CD4-positive, alpha-beta T cell treated with Interleukin-6 for 4 hours (primary cell): ENCODE measurements around the gene CEACAM21.

Experiments
- DNase-seq: peaks from one replicate; pipeline ENCODE4 v3.0.0-alpha.2; 2020; ENCODE audit warnings: mixed read lengths

The CEACAM21 gene

DNA sequence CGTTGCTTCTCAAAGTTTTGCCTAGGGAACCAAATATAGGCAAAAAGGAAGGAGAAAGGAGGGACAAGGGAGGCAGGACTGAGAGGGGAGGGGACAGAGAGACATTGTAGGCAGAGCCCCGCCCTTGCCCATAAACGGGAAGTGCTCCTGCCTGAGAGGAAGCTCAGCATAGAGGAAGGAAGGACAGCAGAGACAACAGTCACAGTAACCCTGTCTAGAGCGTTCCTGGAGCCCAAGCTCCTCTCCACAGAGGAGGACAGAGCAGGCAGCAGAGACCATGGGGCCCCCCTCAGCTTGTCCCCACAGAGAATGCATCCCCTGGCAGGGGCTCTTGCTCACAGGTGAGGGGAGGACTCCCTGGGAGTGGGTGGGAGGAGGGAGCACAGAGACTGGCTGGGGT is at the start of gene CEACAM21:
Gene CEACAM21, plus strand, starts transcription at position 169 of the 400 bp plus-strand sequence. Its CDS starts 109 bp downstream, at position 278.
- DNase-seq = peak; percentile 75

DNA sequence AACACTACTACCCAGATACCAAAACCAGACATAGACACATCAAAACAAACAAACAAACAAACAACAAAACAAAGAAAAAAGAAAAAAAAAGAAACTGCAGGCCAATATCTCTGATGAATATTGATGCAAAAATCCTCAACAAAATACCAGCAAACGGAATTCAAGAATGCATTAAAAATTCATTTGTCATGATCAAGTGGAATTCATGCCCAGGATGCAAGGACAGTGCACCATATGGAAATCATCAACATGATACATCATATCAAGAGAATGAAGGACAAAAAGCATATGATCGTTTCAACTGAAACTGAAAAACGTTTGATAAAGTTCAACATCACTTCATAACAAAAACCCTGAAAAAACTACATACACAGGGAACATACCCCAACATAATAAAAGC is 48.9 kb upstream of the CEACAM21 start:
- no peak for DNase-seq

DNA sequence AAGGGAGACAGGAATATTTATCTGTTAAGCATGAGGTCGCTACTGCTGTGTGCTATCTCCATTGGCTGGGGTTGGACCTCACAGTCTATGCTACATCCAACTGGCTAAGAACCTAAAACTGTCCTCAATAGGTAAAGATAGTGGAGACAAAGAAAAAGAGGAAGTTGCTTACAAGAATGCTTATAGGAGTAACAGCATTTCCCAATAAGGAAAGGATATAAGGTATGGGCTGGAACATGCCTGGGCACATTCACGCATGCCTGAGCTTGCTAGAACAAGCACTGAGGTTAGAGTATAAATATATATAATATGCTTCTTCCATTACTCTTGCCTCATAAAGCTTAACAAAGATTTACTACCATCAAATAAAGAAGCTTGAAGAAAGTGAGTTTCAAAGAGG is 47.9 kb upstream of the CEACAM21 start:
- DNase-seq = no peak

DNA sequence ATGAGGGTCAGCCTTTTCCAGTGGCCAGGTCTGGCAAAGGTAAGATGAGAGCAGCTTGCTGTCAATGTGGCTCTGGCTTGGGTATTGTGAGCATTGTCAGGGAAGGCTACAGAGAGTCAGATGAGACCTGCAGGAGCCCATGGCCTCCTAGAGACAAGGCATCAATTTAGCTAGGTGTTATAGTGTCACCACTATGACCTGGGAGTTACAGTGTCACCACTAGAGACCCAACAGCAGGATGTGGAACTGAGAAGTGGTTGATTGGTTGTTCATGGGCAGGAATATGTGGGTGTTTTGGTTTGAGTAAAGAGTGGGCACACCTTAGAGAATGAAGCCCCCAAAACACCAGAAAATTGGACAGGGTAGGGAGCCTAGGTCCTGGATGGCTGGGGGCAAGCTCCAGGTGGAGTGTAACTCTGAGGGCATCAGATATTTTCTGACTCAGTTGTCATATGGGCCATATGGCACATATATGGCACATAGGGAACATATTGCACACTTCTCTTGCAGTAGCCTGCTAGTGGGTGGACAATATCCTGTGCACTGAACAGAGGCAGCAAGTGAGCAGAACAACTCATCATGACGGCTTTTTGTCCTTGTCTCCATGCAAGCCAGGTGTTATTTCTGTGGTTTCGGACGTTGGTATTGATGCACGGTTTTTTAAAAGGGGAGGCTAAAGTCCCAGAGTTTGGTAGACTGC is 46.3 kb upstream of the CEACAM21 start:
- no peak for DNase-seq

DNA sequence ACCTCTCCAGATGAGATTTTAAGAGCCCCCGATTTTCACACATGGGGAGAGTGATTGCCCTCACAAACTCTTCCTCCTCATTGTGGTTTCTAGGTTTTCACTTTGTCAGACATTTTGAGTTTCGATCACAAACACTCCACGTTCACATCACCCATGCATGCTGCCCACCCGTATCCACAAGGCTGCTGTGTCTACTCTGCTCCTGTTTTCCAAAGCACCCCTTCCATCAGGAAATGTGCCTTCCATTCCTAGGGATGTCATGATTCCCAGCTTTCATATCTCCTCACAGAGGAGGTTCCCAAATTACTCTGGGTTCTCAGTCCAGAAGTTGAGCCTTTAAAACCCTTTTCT is 45.8 kb upstream of the CEACAM21 start:
- no peak for DNase-seq

DNA sequence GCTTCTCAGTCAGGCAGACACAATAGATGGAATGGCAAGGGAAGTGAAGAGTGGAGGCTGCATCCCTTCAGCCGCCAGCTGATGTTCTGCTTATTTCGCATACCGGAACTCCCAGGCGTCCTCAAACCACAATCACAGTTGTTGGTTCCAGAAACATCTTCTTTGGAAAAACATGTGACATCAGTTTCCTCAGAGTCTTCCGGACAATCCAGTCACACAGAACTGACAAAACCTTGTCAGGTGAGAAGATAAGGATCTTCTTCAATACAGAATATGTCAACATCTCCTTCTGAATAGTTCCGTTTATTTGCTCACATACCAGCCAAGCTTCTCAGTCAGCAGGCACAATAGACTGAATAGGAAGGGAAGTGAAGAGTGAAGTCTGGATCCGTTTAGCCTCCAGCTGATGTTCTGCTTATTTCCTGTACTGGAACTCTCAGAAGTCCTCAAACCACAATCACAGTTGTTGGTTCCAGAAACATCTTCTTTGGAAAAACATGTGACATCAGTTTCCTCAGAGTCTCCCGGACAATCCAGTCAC is 45.1 kb upstream of the CEACAM21 start:
- DNase-seq = no peak

DNA sequence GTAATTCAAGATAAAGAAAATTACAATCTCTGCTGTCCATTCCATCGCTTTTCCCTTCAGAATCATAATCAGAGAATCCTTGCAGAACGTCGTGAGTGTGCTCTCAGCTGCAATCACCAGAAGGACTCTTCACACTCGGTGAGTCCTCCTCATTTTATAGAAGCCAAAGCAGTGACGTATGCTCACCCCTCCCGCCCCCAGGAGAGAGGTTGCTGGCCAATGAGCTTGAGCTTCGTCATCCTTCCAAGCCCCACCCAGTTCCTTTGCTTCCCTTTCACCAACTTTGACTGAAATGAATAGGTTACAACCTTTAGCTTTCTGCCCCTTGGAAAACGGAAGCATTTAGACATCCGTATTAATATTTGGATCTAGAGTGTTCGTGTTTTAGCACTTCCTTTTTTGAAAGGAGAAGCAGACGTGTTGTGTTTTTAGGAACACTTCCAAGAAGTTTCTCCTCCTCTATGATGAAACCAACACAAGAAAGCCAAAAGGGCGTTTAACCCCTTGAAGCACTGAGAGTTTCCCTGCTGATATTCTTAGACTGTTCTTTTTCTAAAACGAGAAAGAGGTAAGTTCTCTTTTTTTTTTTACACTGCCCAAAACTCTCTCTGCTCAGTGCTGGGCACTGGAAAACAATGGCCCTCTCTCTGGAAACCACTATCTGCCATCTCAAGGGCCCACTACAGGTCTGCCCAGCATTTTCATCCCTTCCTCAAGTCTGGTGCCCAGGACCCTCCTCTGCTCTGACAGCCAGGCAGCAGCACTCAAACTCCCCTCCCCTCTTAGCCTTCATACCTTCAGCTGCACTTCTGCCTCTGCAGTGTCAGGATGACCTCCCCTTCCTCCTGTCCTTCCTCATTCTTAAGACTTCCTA is 44.3 kb upstream of the CEACAM21 start:
- DNase-seq = peak; percentile 90

DNA sequence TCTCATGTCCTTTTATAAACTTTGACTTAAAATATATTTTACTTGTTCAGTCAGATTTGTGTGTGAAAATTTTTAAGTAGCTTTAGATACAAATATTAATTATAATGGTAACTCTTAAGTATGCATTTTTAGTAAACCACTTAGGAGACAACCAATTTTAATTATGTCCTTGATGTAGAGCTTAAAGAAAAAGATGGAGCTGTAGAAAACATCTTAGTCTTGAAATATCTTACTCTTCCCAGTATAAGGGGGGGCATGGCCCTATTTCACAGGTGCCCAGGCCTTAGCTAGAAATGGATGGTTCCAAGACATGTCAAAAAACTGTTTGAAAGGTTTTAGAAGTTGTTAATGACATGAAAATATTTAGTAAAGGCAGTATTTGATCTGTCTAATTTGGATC is 43.4 kb upstream of the CEACAM21 start:
- no peak for DNase-seq

DNA sequence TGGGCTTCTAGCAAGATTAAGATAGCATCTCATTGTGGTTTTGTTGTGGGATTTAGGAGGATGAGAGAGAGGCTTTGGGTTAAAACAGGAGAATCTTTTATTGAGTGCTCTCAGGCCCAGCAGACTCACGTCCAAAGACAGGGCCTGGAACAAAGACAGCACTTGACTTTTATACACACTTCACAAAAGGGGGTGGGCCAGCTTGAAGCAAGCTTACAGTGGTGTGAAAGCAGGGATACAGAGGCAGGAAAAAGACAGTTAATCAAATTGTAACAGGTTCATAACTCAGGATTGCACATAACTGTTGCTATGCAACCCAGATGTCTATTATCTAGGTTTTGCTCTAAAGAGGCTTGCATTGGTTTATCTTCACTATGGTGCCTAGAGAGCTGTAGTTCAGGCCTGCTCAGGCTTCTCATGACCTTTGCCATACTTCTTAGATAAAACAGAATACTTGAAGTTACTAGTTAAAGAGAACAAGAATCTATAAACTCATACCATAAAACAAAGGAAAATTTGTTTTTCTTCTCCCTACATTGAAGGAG is 42.2 kb upstream of the CEACAM21 start:
- no peak for DNase-seq

DNA sequence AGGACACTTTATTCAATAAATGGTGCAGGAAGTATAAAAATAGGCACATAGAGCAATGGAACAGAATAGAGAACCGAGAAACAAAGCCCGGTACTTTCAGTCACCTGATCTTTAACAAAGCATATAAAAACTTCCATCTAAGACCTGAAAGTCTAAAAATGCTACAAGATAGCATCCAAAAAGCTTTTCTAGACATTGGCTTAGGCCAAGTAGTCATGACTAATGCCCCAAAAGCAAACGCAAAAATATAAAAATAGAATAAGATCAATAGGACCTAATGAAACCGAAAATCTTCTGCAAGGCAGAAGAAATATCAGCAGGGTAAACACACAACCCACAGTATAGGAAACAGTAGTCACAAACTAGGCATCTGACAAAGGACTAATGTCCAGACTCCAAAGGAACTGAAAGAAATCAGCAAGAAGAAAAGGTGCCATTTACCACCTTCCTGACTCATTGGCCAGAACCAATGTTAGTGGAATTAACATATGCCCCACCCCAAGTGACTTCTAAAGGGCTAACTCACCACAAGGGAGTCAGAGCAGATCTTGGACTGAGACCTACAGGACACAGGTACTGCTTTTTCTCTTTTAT is 40.8 kb upstream of the CEACAM21 start:
- DNase-seq = no peak

DNA sequence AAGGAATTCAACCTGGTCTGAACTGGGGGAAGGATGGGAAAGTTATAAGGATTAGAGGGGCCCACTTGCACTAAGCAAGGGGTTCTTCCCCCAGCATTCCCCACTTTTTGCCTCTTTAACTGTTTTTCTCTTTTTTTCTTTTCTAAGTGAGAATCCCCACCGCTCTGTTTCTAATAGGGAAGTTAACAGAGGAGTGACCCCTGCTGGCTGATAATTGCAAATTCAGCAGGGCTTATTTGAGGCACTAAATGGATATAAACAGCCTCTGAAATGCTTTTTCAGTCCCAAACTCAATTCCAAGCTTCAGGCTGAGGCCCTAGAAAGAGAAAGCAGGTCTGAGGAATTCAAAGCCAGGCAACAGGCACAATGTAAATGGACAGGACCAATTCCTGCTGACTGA is 38.2 kb upstream of the CEACAM21 start:
- DNase-seq = peak; percentile 50

DNA sequence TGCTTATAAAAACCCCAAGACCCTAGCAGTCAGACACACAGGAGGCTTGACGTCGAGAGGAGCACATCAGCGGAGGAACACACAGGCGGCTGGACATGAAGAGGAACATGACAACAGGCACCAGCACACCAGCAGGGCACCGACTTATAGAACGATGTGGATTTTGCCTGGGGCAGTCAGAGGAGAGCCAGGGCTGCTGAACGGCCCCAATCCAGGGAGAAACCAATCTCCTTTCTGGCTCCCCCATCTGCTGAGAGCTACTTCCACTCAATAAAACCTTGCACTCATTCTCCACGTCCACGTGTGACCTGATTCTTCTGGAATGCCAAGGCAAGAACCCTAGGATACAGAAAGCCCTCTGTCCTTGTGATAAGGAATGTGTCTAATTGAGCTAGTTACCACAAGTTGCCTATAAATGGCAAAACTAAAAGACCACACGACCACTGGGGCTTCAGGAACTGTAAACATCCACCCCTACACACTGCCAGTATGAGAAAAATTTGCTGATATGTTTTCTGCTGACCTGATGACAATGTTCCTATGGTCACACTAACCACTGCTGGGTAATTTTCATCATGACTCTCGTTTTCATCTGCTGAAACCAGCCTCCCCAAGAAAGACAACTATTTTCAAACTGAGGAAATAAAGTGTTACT is 35.8 kb upstream of the CEACAM21 start:
- DNase-seq = no peak

DNA sequence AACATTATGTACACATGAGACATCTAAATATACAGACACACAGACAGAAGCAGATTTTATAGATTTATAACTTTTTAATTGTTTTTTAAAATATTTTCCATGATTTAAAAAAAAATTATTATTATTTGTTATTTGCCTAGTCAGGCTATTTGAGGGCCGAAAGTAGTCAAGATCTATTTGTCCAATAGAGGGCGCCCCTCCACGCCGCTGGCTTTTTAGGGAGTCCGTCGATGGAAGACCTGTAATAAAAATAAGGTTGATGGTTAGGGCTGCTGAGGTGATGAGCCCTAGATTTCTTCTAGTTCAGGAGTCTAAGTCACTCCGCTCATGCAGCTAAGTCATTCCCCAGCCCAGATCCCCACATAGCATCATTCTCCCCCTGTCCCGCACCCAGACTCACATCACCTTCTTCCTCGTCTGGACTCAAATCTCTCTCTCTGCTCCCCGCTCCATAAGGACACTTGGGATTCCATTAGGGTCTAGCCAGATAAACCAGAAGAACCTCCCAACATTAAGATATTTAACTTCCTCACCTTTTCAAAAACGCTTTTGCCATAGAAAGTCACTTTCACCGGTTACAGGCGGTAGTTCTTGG is 33.9 kb upstream of the CEACAM21 start:
- DNase-seq = peak; percentile 87

DNA sequence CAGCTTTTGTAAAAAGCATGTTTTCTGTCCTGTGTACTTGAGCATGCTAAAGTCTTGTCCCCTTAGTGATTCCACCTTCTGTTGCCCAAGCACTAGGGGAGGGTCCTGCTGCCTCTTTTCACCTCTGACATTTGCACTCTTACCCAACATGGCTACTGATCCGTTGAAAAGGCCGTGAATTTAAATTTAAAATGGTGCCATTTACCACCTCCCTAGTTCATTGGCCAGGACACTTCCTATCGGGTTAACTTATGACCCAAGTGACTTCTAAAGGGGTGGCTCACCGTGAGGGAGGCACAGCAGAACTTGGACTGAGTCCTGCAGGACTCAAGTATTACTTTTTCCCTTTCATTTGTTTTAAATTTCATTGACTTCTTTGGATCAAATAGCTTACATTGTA is 33.3 kb upstream of the CEACAM21 start:
- no peak for DNase-seq

DNA sequence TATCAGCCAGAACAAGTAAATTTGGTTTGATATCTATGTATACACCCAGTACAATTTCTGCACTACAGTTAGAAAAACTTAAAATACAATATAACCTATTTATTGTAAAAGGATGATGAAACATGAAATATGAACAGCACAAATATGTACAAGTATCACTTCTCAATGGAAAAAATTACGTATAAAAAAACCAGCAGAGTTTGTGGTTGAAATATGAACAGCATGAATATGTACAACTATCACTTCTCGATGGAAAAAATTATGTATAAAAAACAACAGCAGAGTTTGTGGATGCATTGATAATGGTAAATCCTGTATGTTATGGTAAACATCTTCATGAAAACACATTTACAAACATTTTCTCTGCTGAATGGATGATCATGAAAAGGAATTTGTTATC is 32.4 kb upstream of the CEACAM21 start:
- DNase-seq = no peak

DNA sequence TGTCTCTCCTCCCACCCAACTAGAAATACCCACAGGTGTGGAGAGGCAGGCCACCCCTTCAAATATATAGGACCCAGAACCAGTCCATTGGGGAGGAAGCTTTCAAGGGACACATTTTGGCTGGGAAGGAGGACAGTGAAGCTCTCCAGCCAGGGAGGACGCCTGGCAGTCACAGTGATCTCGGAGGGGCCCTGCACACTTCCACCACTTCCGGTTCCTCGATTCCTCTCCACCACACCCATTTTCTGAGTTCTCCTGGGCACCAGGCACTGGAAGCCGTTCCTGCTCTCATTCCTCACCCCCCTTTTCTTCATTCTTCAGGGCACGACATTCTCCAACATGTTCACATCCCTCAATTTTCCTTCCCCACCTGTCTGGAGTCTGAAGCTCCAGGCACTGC is 30.4 kb upstream of the CEACAM21 start:
- DNase-seq = peak; percentile 35

DNA sequence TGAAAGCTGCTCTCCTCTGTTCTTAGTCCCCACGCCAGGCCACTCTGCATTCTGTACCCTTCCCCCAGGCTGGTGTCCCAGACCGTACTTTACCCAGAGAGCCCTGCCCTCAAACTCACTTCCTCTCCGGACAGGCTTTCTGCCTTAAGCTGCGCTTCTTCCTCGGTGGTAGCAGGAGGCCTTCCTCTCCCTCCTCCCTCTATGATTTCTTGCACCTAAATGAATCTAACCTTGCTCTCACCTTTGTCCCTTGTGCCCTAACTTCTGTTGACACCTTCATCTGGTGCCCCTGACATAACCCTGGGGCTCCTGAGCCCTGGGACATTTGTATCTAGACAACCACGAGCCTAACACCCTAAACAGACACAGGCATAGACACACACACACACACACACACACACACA is 29.6 kb upstream of the CEACAM21 start:
- peak; percentile 62 for DNase-seq

DNA sequence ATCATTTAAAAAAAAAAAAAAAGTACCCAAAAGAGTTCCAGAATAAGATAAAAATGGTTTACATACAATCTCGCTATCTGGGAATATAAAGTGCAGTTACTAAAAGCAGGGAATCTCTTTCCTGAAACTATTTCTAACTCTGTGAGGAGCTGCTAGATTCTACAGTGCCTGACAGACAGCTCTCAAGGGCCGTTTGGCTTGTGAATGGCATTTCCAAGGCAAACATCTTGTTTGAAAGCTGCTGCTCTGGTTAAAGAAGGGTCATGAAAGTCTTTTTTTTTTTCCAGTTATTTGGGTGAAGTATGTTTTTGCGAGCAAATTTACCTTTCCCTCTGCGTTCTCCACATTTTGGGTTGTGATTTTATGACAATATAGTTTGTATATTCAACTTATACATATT is 29.0 kb upstream of the CEACAM21 start:
- no peak for DNase-seq

DNA sequence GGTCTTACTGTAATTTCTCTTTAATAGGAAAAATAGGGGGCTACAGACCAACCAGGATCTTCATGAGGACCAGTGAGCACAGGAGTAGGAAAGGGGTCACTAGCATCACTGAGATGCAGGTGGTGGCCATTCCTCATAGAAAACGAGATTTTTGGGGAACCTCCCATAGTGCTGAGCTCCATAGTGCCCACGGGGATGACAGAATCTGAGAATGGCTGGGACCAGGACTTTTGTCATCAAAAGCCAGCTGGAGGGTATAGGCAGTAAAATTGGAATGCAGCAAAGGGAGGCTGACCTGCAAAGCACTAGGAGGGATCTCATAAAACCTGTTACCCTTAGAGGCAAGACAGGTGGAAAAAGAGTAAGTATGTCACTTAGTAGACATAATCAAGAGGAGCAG is 28.4 kb upstream of the CEACAM21 start:
- DNase-seq = no peak

DNA sequence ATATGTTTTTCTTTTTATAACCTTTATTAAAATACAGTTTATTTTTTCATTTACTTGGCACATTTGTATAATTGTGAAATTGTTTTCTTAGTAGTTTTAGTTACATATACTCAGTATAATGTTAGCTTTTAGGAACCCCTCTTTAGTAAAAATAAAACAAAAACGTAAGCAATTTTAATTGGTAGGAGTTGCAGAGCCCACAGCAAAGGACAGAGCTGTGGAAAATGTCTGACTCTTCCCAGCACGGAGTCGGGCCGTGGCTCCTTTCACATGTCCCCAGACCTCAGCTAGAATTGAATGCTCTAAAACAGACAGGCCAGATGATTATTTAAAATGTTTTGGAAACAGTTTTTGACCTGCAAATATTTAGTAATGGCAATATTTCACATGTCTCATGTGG is 27.9 kb upstream of the CEACAM21 start:
- DNase-seq = no peak

DNA sequence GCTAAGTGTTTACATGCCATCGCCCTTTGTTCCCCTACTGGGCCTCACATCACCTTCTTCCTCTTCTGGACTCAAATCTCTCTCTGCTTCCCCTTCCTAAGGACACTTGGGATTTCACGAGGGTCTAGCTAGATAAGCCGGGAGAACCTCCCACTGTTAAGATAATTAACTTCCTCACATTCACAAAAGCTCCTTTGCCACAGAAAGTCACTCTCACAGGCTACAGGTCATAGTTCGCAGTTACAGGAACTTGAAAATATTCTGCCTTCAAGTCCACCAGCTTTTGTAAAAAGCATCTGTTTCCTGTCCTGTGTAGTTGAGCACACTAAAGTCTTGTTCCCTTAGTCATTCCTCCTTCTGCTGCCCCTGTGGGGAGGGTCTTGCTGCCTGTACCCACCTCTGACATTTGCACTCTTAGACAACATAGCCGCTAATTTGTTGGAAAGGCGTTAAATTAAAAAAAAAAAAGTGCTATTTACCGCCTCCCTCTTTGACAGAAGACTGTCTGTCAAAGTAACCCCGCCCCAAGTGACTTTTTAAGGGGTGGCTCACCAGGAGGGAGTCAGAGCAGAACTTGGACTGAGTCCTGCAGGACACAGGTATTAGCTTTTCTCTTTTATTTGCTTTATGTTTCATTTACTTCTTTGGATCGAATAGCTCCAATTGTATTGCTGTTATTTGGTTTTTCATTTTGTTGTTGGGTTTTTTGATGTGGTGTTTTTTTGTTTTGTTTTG is 26.8 kb upstream of the CEACAM21 start:
- DNase-seq = peak; percentile 90

DNA sequence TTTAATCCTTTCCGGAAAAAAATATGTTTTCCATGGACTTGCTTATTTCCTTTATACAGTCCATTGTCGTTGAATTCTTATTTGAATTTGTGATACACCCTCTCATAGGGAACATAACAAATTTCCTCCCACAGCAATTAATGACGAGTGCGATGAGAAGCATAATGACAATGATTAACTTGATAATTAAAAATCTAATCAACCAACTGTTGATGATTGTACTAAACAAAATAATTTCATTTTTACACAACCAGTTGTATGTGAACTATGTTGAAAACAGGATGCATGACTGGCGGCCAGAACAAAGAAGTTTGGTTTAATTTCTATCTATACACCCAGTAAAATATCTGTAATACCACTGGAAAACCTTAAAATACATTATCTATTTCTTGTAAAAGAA is 26.1 kb upstream of the CEACAM21 start:
- peak; percentile 23 for DNase-seq
